Dedifferentiated amniotic fluid mesenchymal stem cell (primary cell): Measurements from ENCODE around the gene GATAD2A.

ENCODE experiments used
- DNase-seq: peaks from one replicate; pipeline ENCODE4 v3.0.0-alpha.2; 2016; ENCODE audit errors: extremely low spot score

Gene GATAD2A

GRCh38 chr19:19532806-19533701 lies 127.6 kb downstream of the GATAD2A start:
- no peak for DNase-seq

- DNase-seq = no peak
Observed at GRCh38 chr19:19533841-19534240, 128.4 kb downstream of the GATAD2A start.

- no peak for DNase-seq
Observed at GRCh38 chr19:19534556-19535265, 129.2 kb downstream of the GATAD2A start.

- DNase-seq = no peak
Observed at GRCh38 chr19:19535311-19536191, 130.1 kb downstream of the GATAD2A start.

- no peak for DNase-seq
Observed at GRCh38 chr19:19537075-19538048, 131.9 kb downstream of the GATAD2A start.

- no peak for DNase-seq
Observed at GRCh38 chr19:19538061-19538784, 132.7 kb downstream of the GATAD2A start, which contains the start of gene CILP2. CILP2 (plus strand) TSS chr19:19538265; CDS start chr19:19538350, 85 bp downstream.

GRCh38 chr19:19538785-19539166 lies 133.3 kb downstream of the GATAD2A start:
- no peak for DNase-seq

- DNase-seq = no peak
Observed at GRCh38 chr19:19539698-19540063, 134.2 kb downstream of the GATAD2A start.

- no peak for DNase-seq
Observed at GRCh38 chr19:19540064-19540714, 134.7 kb downstream of the GATAD2A start.

- no peak for DNase-seq
Observed at GRCh38 chr19:19540715-19541515, 135.4 kb downstream of the GATAD2A start.

- no peak for DNase-seq
Observed at GRCh38 chr19:19541616-19542015, 136.1 kb downstream of the GATAD2A start.

GRCh38 chr19:19542507-19542906 lies 137.0 kb downstream of the GATAD2A start:
- DNase-seq = no peak

GRCh38 chr19:19543101-19543500 lies 137.6 kb downstream of the GATAD2A start:
- no peak for DNase-seq

- no peak for DNase-seq
Observed at GRCh38 chr19:19543640-19544039, 138.2 kb downstream of the GATAD2A start.

GRCh38 chr19:19544257-19544953 lies 138.9 kb downstream of the GATAD2A start:
- no peak for DNase-seq

GRCh38 chr19:19544954-19545591 lies 139.6 kb downstream of the GATAD2A start:
- no peak for DNase-seq

- no peak for DNase-seq
Observed at GRCh38 chr19:19545707-19546106, 140.2 kb downstream of the GATAD2A start.

GRCh38 chr19:19546751-19547162 lies 141.3 kb downstream of the GATAD2A start:
- no peak for DNase-seq
